ENCODE data around the gene RRAD. TPM values are rescaled to one million over a fixed set of nuclear protein-coding genes. Genes with fewer than 3 reads are reported as not detected.
"Not testable (repeated sequence)": the region's sequence is repeated elsewhere in the genome, so short reads cannot be mapped to it uniquely, and the experiment has no call there.

Gene RRAD
- polyA plus RNA-seq, 3 donors: 2.2 to 4.1 (median 2.4) TPM

GRCh38 chr16:66954097-66954659, 28.8 kb upstream of the RRAD start:
- DNase-seq (ENCODE audit: extremely low read depth in 1 of 11, low read depth in 9 of 11, low spot score in 4 of 11): peak in 4 of 11 donors; percentile 62 to 85 (median 67)

GRCh38 chr16:66953462-66954096, 28.2 kb upstream of the RRAD start:
- no peak for DNase-seq (ENCODE audit: extremely low read depth in 1 of 11, low read depth in 9 of 11, low spot score in 4 of 11)

- DNase-seq (ENCODE audit: extremely low read depth in 1 of 11, low read depth in 9 of 11, low spot score in 4 of 11): no peak
These were observed 27.2 kb upstream of the RRAD start for GRCh38 chr16:66952430-66953110.

GRCh38 chr16:66950971-66951790, 25.8 kb upstream of the RRAD start:
- DNase-seq (ENCODE audit: extremely low read depth in 1 of 11, low read depth in 9 of 11, low spot score in 4 of 11): no peak

- no peak for DNase-seq (ENCODE audit: extremely low read depth in 1 of 11, low read depth in 9 of 11, low spot score in 4 of 11)
These were observed 25.1 kb upstream of the RRAD start for GRCh38 chr16:66950437-66950836.

- no peak for DNase-seq (ENCODE audit: extremely low read depth in 1 of 11, low read depth in 9 of 11, low spot score in 4 of 11)
These were observed 24.1 kb upstream of the RRAD start for GRCh38 chr16:66949472-66949871.

GRCh38 chr16:66948837-66949225, 23.5 kb upstream of the RRAD start:
- no peak for DNase-seq (ENCODE audit: extremely low read depth in 1 of 11, low read depth in 9 of 11, low spot score in 4 of 11)

GRCh38 chr16:66948134-66948836, 22.9 kb upstream of the RRAD start:
- DNase-seq (ENCODE audit: extremely low read depth in 1 of 11, low read depth in 9 of 11, low spot score in 4 of 11): no peak

GRCh38 chr16:66947302-66948065, 22.1 kb upstream of the RRAD start:
- DNase-seq (ENCODE audit: extremely low read depth in 1 of 11, low read depth in 9 of 11, low spot score in 4 of 11): peak in 10 of 11 donors; percentile 67 to 87 (median 75)

GRCh38 chr16:66946974-66947301, 21.6 kb upstream of the RRAD start:
- no peak for DNase-seq (ENCODE audit: extremely low read depth in 1 of 11, low read depth in 9 of 11, low spot score in 4 of 11)

GRCh38 chr16:66946541-66946940, 21.2 kb upstream of the RRAD start:
- DNase-seq (ENCODE audit: extremely low read depth in 1 of 11, low read depth in 9 of 11, low spot score in 4 of 11): no peak

- no peak for DNase-seq (ENCODE audit: extremely low read depth in 1 of 11, low read depth in 9 of 11, low spot score in 4 of 11)
These were observed 20.6 kb upstream of the RRAD start for GRCh38 chr16:66945939-66946338.

GRCh38 chr16:66944971-66945370, 19.6 kb upstream of the RRAD start:
- DNase-seq (ENCODE audit: extremely low read depth in 1 of 11, low read depth in 9 of 11, low spot score in 4 of 11): not testable (repeated sequence)

- no peak for DNase-seq (ENCODE audit: extremely low read depth in 1 of 11, low read depth in 9 of 11, low spot score in 4 of 11)
These were observed 18.7 kb upstream of the RRAD start for GRCh38 chr16:66944054-66944441.

GRCh38 chr16:66943426-66944053, 18.2 kb upstream of the RRAD start:
- no peak for DNase-seq (ENCODE audit: extremely low read depth in 1 of 11, low read depth in 9 of 11, low spot score in 4 of 11)

- no peak for DNase-seq (ENCODE audit: extremely low read depth in 1 of 11, low read depth in 9 of 11, low spot score in 4 of 11)
These were observed 17.6 kb upstream of the RRAD start for GRCh38 chr16:66942981-66943380.

- DNase-seq (ENCODE audit: extremely low read depth in 1 of 11, low read depth in 9 of 11, low spot score in 4 of 11): no peak
These were observed 14.9 kb upstream of the RRAD start for GRCh38 chr16:66940236-66940635.

- no peak for DNase-seq (ENCODE audit: extremely low read depth in 1 of 11, low read depth in 9 of 11, low spot score in 4 of 11)
These were observed 14.0 kb upstream of the RRAD start for GRCh38 chr16:66939366-66939765.
